A172 (cell line): Measurements from ENCODE around the gene PRPSAP2. TPM values are rescaled to one million over a fixed set of nuclear protein-coding genes. Genes with fewer than 3 reads are reported as not detected.
"Not testable (repeated sequence)": the region's sequence is repeated elsewhere in the genome, so short reads cannot be mapped to it uniquely, and the experiment has no call there.

Source experiments
- DNase-seq: peaks from one replicate; pipeline ENCODE4 v3.0.0-alpha.2; 2015; ENCODE audit warnings: low spot score
- total RNA-seq: library from RNA; depleted of rRNA; stranded (reverse); fragments of >200 nt; shearing (Covaris generic); gene quantifications from 2 replicates; pipeline ENCODE4 v1.2.3, GENCODE V29; 2014; rRNA removed

The PRPSAP2 gene, protein sequence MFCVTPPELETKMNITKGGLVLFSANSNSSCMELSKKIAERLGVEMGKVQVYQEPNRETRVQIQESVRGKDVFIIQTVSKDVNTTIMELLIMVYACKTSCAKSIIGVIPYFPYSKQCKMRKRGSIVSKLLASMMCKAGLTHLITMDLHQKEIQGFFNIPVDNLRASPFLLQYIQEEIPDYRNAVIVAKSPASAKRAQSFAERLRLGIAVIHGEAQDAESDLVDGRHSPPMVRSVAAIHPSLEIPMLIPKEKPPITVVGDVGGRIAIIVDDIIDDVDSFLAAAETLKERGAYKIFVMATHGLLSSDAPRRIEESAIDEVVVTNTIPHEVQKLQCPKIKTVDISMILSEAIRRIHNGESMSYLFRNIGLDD
- 49.5 and 49.9 TPM in 2 replicates for total RNA-seq

DNA sequence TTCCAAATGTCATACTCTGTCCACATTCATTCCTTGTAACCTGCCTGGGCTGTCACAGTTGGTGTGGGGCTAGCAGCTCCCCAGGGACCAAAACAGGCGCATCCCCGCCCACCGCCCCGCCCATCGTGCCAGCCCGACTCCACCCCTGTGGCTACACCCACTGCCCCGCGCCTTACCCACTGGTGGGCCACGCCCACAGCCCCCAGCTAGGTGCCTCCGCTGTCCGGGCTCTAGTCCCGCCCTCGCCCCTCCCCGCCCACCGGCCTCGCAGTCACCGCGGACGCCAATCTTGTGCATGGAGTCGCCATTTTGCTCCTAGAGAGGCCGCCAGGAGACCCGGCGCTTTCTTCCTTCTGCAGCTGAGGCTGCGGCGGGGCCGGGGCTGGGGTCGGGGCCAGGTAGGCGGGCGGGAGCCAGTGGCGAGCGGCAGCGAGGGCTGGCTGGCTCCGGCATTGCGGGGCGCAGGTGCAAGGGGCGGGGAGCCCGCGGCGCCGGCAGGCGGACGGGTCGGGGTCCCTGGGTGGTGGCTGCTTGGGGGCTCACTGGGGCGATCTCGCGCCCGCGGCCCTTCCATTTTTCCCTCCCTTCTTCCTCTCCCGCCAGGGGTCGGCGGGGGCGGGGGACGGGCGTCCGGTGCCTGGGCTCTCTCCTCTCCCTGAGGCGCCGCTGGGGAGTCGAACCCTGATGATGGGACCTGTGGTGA is at the start of gene PRPSAP2:
Gene PRPSAP2, plus strand, starts transcription at position 268 of the 703 bp plus-strand sequence. CDS start 7,703 bp downstream, outside the sequence.
- peak; percentile 87 for DNase-seq

DNA sequence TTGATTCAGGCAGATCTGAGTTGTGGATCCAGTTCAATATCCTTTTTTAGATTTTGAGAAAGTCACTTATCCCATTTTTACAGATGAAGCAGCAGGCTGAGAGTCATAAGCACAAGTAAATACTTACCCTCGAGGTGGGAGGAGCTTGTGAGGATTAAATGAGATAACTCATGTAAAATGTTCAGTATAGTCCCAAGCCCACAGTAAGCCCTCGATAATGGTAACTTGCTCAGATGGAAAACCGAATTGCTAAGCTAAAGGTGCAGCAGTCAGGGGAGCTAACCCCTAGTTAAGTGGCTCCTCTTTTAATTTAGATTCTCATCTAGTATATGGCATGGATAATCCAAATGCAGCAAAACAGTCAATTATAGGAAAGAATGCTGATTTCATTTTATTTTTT is 42.0 kb upstream of the PRPSAP2 start:
- DNase-seq = not testable (repeated sequence)

DNA sequence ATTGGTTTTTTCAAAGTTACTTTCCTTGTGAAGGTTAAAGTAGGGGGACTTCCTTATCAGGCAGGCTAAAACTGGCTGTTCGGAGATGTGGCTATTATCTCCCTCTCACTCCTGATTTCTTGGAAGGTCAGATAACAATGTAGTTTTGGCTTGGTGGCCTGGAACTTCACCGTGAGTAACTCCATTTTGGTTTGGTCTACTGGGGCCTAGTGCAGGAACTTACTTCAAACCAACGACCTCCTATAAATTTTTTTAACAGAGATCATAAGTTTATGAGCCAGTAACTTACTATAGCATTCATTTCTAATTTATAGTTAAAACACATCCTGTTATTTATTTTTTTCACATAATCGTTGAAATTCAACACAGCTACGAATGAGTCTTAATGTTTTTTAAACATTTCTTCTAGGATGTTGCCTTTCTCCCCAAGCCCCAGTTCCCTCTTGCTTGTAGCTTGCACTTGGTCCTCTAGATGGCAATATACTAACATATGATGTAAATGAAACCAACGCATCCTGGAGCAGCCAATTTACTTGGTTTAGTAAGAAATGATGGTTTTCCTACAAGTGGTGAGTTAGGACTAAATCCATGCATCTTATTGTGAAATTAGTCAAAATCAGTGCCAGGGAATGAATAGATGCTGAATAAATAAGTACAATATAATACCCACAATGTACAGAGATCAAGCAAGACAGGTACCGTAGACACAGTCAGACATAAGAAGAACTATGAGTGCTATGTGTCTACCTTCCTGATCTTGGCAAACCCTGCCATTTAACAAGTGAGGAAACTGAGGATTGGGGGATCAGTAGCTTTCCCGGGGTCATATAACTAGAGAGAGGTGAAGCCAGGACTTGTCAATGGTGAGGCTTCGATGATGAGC is 41.2 kb upstream of the PRPSAP2 start:
- DNase-seq = peak; percentile 60

DNA sequence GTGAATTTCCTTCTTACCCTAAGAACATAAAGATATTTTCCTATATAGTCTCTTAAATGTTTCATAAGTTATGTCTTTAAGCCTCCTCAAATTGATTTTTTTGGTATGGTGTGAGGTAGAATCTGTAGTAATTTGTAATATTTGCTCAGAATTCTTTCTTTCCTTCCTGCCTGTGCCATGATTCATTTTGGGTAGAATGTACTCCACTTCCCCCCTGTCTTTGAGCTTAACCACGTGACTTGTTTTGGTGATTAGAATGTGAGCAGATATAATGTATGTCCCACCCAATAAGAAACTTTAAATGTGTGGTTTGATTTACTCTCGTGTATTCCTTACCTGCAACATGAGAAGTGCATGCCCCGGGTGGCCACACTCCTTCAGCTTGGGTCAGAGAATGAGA is 36.5 kb upstream of the PRPSAP2 start:
- DNase-seq = not testable (repeated sequence)

DNA sequence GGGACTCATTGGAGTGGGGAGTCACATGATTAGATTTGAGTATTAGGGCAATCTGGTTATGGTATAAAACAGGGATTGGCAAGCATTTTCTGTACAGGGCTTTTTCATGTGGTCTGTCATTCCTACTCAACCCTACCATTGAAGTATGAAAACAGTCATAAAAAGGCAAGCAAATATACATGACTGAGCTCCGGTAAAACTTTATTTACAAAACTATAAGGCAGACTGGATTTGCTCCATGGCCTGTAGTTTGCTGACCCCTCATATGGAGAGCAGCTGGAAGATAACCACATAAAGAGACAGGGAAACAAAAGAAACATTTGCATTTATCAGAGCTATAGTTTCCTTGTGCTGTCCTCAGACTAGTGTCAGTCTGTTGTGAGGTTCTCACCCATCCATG is 30.3 kb upstream of the PRPSAP2 start:
- not testable (repeated sequence) for DNase-seq

DNA sequence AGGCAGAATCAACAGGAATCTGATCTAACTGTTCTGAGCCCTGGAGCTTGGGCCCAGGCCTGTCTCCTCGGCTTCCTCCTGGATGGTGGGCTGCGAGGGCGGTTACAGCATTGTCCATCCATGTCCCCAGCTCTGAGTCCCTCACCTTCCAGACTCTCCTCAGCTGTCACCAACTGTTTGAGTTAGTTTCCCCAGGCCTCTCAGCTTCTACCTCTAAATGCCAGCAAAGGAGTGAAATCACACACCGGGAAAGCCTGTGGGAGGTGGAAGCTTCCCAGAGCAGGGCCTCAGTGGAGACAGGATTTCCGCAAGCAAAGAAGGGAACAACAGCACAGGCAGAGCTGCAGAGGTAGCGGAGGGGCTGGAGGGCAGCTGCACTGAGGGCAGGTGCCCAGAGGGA is 9.4 kb upstream of the PRPSAP2 start:
- DNase-seq = no peak

DNA sequence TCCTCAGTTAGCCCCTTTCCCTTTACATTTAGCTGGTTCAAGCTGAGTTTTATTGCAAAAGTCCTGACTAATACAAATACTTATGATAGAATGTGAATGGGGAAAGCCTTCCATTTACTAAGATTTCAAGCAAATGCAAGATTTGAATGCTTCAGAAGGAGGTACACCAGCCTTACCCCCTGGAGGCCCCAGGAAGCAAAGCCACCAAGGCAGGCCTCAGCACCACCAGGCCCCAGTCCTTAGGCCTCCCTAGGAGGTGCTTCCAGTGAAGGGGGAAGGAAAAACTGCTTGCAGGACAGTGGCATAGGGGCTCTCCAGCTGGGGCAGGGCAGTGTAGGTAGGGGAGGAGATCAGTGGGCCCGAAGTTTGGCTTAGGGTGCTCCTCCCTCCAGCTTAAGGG is 7.3 kb upstream of the PRPSAP2 start:
- no peak for DNase-seq

DNA sequence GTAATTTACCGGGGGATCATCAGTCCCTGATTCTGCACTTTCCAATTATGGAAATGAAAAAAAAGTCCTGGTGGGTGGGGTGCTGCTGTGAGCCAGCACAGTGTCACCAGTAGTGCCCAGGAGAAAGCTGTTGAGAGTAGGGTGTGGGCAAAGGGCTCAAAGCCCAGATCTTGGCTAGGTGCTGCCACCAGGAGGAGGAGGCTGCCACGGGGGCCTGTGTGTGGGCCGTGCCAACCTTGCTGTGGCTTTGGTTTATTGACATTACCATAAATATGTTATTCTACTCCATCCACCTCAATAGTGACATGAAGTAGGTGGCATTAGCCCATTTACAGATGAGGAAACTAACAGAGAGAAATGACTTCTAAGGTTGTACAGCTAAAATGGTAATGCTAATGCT is 6.7 kb upstream of the PRPSAP2 start:
- no peak for DNase-seq

DNA sequence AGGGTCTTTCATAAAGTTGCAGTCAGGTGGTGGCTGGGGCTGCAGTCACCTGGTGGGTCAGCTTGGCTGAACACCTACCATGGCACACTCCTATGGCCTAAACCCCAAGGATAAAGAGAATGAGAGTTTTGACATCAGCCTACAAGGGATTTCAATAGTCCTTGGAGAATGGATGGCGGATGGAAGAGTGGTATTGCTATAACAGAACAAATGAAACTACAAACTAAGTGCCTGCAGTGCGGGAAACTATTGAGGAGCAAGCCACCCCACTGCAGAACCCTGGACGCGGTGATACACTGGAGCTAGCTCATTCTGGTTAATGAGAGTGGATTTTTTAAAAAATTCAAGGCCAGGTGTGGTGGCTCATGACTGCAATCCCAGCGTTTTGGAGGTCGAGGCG is 3.0 kb upstream of the PRPSAP2 start:
- no peak for DNase-seq

DNA sequence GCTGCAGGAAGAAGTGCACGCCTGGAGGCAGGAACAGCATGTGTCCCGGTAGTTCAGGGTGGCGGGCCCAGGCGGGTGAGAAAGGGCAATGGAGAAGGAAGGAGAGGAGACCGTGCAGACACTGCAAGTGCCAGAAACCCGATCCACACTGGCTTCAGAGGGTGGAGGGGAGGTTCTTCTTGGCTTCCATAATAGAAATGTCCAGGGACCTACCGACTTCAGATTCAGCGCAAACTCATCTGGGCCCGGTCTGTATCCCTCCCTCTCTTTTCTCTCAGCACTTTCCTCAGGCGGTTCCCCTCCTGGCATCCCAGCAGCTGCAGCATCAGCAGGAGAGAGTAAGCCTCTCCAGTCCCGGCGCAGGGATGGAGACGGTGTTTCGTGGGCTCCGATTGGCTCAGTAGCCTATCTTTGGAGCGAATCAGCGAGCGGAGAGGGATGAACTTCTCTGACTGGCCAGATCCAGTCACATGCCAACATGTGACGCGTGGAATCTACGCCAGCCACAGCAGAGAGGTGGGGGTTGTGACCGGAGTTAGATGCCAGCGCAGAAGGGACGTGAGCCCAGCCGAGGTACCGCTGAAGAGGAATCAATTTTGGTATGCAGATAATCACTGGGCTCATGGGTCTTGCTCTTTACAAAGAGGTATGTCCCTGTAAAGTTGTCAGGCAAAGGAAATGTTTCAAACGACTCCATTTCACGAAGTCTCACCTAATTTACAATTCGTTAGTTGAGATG is 1.9 kb upstream of the PRPSAP2 start:
- DNase-seq = peak; percentile 94

DNA sequence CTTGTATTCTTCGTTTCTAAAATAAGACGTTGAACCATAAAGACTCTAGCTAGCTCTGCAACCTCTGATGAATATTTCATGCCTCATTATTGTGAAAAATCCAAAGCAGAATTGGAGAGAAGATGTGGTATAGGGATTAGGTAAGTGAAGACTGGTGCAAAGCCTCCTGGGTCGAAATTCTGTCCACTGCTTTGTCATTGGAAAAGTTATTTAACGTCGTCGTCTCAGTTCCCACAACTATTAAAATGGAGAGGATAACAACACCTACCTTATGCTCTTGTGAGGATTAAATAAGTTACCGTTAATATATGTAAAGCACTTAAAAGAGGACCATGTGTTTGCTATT is 1.4 kb upstream of the PRPSAP2 start:
- no peak for DNase-seq

DNA sequence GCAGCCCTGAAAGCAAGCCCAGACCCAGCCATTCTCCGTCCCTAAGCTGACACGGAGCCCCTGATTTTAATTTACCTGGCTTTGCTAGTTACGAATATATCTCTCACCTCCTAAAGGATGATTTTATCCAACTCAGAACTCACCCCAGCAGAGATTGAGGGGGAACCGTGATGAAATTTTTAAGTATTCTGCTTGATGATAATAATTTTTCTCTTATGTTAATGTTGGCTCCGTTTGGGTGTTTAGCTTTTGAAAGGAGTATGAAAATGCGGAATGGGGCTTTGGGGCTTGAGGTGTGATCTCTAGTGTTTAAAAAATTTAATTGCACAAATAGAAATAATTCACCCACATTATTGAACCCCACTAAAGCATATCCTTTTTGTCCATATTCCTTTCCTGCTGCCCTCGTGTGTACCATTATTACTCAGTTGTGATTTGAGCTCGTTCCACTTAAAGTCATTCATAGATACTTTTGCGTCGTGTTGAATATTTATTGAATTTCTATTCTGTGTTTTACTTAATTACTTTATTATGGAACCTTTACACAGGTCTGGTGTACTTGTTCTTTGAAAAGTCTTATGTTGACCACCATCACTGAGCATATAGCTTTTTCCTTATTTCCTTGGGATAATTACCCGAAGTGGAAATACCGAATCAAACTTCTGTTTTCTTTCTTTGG is 775 bp downstream of the PRPSAP2 start:
- DNase-seq = no peak

DNA sequence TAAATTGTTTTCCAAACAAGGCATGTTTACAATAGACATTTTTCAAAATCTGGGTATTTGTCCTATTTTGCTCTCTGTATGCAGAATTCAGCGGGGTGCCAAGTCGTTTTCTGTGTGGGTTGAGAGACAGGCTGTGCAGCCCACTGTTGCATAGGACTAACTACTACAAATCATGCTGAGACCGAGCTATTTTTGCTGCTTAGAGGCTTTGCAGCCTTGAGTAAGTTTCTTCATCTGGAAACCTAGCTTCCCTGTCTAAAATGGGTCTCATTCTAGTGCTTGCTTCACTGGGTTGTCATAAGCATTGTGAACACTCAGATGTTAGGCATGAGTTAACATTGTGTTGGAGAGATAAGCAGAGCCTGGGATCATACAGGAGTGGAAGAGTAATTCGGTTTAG is 1.3 kb downstream of the PRPSAP2 start:
- no peak for DNase-seq

DNA sequence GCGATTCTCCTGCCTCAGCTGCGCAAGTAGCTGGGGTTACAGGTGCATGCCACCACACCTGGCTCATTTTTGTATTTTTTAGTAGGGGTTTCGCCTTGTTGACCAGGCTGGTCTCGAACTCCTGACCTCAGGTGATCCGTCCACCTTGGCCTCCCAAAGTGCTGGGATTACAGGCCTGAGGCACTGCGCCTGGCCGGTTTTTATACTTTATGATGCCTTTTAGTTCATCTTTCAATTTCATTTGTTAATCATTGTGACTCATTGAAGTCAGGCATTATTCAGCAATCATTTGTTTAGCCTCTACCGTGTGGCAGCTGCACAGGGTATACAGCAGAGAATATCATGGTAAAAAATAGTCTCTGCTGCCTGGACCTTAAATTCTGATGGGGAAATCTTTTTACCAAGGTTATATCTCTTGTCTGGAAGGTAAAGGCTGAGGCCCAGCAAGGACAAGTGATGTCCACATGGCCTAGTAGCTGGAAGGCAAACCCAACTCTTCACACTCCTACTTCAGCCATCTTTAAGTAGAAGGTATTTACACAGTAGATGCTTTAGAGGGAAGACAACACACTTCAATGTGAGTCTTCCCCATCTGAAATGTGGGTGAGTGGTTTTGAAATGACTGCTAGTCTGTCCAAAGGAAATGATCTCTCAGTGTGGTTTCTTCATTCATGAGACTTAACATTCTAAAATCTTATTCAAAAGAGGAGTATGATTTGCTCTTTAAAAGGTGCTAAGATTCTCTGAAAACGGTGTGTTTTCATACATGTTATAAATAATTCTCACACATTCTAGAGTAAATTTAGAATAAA is 2.4 kb downstream of the PRPSAP2 start:
- no peak for DNase-seq

DNA sequence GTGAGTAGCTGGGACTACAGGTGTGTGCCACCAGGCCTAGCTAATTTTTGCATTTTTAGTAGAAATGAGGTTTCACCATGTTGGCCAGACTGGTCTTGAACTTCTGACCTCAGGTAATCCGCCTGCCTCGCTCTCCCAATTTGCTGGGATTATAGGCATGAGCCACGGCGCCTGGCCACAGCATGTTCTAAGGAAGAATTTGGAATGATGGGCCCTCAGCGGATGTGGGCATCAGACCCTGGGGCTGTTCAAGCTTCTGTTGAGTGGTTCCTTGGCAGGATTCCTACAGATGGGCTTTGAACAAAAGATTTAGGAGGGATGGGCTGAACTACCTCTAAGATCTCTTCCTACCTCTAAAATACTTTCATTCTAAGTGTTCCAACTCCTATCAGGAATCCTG is 4.1 kb downstream of the PRPSAP2 start:
- DNase-seq = no peak

DNA sequence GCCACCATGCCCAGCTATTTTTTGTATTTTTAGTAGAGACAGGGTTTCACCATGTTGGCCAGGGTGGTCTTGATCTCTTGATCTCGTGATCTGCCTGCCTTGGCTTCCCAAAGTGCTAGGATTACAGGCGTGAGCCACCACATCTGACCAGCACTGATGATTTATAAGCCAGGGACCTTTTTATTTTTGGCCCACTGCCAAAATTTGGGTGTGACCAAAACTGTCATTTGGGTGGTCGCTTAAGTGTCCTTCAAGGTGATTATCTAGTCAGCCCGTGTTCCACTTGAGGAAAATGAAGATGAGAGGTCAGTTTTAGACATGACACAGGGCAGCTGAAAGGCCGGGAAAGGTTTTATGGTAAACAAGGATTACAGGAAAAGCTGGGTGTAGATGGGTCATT is 7.1 kb downstream of the PRPSAP2 start:
- not testable (repeated sequence) for DNase-seq

DNA sequence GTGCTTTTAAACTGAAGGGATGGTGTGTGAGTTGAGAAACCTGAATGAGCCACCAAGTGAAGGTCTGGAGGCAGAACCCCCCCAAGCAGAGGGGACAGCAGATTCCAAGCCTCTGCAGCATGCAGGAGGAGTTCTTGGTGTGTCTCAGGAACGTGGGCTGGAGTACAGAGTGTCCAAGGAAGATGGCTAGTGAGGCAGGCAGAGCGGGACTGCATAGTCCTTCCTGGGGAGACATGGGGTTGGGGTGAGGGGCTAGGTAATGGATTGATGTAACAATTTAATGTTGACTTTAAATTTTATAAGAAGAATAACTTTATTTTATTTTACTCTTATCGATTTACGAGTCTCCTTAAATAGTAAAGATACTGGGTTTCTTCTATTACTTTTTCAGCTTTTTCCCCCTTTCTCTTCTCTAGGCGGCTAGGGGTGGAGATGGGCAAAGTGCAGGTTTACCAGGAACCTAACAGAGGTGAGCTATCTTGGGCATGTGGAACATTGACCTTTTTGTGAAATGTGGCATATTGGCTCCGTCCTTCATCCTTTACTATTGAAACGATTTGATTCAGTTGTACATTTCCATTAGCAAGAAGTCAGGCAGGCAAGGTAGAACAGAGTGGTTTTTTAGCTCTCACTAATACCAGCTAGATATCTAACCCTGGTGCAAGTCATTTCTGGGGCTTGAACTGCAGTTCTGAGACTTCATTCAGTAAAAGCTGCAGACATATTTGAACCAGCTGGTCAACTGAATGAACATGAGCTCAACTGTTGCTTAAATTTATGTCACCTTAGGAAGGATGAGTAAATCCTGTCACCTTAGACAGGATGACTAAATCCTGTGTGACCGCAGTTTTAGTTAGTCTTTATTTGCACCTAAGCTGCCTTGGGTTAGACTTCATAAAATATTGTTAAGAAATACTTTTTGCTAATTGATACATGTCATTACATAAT is 9.2 kb downstream of the PRPSAP2 start:
- DNase-seq = no peak

DNA sequence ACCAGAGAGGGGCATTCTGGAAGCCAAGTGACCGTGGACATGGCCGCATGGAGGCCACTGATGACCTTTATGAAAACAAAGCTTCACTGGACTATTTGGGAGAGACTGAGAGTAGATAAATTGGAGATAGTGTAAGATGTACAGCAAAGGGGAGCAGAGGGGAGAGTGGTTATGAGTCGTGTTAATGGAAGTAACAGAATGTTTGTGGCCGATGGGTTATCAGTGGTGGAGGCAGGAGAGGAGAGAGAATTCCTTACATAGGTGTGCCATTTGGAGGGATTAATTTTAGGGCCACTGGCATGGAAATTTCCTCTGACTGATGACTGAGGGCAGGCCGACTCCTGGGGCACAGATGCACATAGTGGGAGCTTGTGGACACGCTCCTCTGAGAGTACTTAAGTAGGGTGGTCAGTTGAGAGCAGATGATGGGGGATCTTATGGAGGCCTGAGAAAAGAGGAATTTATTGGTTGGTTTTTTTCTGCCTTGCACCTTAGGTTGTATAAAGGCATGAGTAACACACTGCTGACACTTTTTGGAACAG is 19.2 kb downstream of the PRPSAP2 start:
- DNase-seq = peak; percentile 43
